ENCODE data around the gene PAX7.

The PAX7 gene

DNA sequence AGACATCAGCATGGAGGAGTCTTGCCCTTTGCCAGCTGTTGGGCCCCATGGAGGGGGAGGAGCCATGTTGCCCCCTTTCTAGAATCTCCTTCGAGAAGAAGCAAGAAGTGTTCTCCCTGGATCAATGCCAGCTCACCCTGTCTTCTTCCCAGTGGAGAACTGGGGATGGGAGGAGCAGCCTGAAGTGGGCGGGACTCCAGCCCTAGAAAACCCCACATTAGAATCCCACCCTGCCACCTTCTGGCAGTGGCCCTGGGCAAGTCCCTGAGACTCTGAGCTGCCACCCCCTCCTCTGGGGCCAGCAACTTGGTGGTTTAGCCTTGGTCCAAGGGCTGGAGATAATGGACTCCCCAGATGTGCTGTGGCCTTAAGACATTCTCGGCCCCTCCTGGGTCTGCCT, 51.7 kb downstream of the PAX7 start:
- no peak for DNase-seq (ENCODE audit: low read depth)
- no peak overlapping the region for H3K4me3 ChIP-seq (ENCODE audit: low read depth, low read length)
- TF ChIP-seq, protein P1, sequence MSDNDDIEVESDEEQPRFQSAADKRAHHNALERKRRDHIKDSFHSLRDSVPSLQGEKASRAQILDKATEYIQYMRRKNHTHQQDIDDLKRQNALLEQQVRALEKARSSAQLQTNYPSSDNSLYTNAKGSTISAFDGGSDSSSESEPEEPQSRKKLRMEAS (IDR thresholded peaks at IDR 0.05; ENCODE audit: low read depth, low read length), result no peak
- no peak for TF ChIP-seq POLR2A (IDR thresholded peaks at IDR 0.05; ENCODE audit: extremely low read depth, insufficient read length)
- no peak for TF ChIP-seq MYC (IDR thresholded peaks at IDR 0.05; ENCODE audit: low read depth, low read length)
- TF ChIP-seq, protein P2, sequence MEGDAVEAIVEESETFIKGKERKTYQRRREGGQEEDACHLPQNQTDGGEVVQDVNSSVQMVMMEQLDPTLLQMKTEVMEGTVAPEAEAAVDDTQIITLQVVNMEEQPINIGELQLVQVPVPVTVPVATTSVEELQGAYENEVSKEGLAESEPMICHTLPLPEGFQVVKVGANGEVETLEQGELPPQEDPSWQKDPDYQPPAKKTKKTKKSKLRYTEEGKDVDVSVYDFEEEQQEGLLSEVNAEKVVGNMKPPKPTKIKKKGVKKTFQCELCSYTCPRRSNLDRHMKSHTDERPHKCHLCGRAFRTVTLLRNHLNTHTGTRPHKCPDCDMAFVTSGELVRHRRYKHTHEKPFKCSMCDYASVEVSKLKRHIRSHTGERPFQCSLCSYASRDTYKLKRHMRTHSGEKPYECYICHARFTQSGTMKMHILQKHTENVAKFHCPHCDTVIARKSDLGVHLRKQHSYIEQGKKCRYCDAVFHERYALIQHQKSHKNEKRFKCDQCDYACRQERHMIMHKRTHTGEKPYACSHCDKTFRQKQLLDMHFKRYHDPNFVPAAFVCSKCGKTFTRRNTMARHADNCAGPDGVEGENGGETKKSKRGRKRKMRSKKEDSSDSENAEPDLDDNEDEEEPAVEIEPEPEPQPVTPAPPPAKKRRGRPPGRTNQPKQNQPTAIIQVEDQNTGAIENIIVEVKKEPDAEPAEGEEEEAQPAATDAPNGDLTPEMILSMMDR (IDR thresholded peaks at IDR 0.05; ENCODE audit: low read depth, low read length), result no peak

DNA sequence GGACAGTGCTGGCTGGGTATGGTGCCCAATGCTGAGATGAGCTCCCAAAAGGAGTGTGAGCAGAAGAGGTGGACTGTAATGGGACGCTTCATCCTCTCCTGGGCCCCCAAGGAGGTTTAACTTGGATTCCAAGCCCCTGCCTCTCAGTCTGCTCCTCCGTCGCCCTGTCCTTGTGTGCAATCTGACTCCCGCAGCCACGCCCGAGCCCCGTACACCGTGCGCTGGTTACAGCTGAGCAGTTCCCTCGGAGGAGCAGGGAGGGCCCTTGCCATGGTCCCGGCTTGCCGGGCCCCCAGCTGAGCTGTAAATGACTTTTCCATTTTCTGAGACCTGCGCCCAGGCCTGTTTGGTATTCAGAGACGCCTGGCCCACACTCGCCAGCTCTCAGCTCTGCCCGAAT, 53.7 kb downstream of the PAX7 start:
- no peak for DNase-seq (ENCODE audit: low read depth)
- TF ChIP-seq MYC (IDR thresholded peaks at IDR 0.05; ENCODE audit: low read depth, low read length), result no peak
- TF ChIP-seq, protein P2 (IDR thresholded peaks at IDR 0.05; ENCODE audit: low read depth, low read length), result no peak
- TF ChIP-seq POLR2A (IDR thresholded peaks at IDR 0.05; ENCODE audit: extremely low read depth, insufficient read length), result no peak
- TF ChIP-seq, protein P1 (IDR thresholded peaks at IDR 0.05; ENCODE audit: low read depth, low read length), result no peak
- H3K4me3 ChIP-seq (ENCODE audit: low read depth, low read length), result no peak overlapping the region

DNA sequence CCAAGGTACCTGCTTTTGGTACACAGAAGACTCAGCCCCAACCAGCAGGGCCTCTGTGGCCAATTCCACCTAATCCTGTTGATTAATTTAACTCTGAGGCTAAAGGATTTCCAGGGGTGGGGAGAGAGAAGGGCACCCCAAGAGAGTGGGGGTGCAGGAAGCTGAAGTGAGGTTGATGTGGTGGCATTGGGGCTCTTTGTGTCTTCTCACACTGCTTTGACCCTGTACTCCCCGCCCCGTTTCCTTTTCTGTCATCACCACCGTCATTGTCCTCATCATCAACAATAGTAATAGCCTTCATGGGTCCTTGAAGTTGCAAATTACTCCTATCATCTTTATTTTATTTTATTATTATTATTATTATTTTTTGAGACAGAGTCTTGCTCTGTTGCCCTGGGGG, 55.9 kb downstream of the PAX7 start:
- TF ChIP-seq, protein P2 (IDR thresholded peaks at IDR 0.05; ENCODE audit: low read depth, low read length), result no peak
- TF ChIP-seq, protein P1 (IDR thresholded peaks at IDR 0.05; ENCODE audit: low read depth, low read length), result no peak
- TF ChIP-seq POLR2A (IDR thresholded peaks at IDR 0.05; ENCODE audit: extremely low read depth, insufficient read length) (no peak), MYC (IDR thresholded peaks at IDR 0.05; ENCODE audit: low read depth, low read length) (no peak)
- no peak overlapping the region for H3K4me3 ChIP-seq (ENCODE audit: low read depth, low read length)
- no peak for DNase-seq (ENCODE audit: low read depth)

DNA sequence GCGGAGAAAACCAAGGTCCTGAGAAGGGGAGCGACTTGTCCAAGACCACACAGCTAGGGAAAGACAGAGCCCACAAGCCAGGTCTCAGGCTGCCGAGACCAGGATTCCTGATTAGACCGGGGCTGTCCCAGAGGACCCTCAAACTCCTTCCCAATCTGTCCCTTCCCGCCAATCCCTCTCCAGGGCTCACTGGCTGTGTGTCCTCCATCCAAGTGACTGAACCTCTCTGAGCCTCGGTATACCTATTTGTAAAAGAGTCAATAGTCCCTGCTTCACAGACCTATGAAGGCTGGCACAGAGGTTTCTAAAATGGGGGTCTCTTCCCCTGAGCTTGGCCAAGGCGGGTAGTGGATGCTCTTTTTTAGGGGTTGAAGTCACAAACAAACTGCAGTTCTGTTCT, 56.6 kb downstream of the PAX7 start:
- TF ChIP-seq, protein P2 (IDR thresholded peaks at IDR 0.05; ENCODE audit: low read depth, low read length), result no peak
- TF ChIP-seq POLR2A (IDR thresholded peaks at IDR 0.05; ENCODE audit: extremely low read depth, insufficient read length) (no peak), MYC (IDR thresholded peaks at IDR 0.05; ENCODE audit: low read depth, low read length) (no peak)
- TF ChIP-seq, protein P1 (IDR thresholded peaks at IDR 0.05; ENCODE audit: low read depth, low read length), result no peak
- DNase-seq (ENCODE audit: low read depth), result no peak
- H3K4me3 ChIP-seq (ENCODE audit: low read depth, low read length), result no peak overlapping the region

DNA sequence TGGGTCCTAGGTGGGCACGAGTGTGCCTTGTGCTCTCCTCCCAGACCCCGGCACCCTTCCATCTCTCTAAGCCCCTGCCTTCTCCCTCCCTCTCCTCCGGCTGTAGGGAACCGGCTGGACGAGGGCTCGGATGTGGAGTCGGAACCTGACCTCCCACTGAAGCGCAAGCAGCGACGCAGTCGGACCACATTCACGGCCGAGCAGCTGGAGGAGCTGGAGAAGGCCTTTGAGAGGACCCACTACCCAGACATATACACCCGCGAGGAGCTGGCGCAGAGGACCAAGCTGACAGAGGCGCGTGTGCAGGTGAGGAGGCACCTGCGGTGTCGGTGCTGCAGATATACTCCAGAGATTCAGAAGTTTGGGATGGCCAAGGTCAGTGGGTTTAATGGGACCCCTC, 61.0 kb downstream of the PAX7 start:
- TF ChIP-seq, protein P2 (IDR thresholded peaks at IDR 0.05; ENCODE audit: low read depth, low read length), result no peak
- TF ChIP-seq, protein P1 (IDR thresholded peaks at IDR 0.05; ENCODE audit: low read depth, low read length), result no peak
- no peak for TF ChIP-seq POLR2A (IDR thresholded peaks at IDR 0.05; ENCODE audit: extremely low read depth, insufficient read length)
- no peak overlapping the region for H3K4me3 ChIP-seq (ENCODE audit: low read depth, low read length)
- no peak for DNase-seq (ENCODE audit: low read depth)
